HG03558 (cell line): Measurements from ENCODE around the gene PDK2.

Experiments used
- ATAC-seq: cut with Tn5 transposase; IDR thresholded peaks from one replicate; pipeline ENCODE4 v1.9.1; 2021; ENCODE audit warnings: moderate number of reproducible peaks; ENCODE audit not compliant: unreplicated experiment; ENCODE audit errors: extremely low read depth

Gene PDK2

GRCh38 chr17:50094753-50095619, at the start of gene PDK2:
Gene PDK2 (plus strand): TSS chr17:50095351. CDS start chr17:50095436, 85 bp downstream.
- peak; percentile 77 for ATAC-seq

GRCh38 chr17:50046179-50046578, 49.0 kb upstream of the PDK2 start:
- ATAC-seq, result no peak

- no peak for ATAC-seq
Observed at GRCh38 chr17:50046667-50047066, 48.5 kb upstream of the PDK2 start.

- no peak for ATAC-seq
Observed at GRCh38 chr17:50047083-50047482, 48.1 kb upstream of the PDK2 start.

GRCh38 chr17:50047488-50048126, 47.5 kb upstream of the PDK2 start:
- ATAC-seq, result no peak

- ATAC-seq, result no peak
Observed at GRCh38 chr17:50048146-50048720, 46.9 kb upstream of the PDK2 start.

GRCh38 chr17:50048988-50049387, 46.2 kb upstream of the PDK2 start:
- ATAC-seq, result no peak

GRCh38 chr17:50049636-50050035, 45.5 kb upstream of the PDK2 start:
- ATAC-seq, result no peak

- ATAC-seq, result no peak
Observed at GRCh38 chr17:50050431-50051032, 44.6 kb upstream of the PDK2 start.

- ATAC-seq, result no peak
Observed at GRCh38 chr17:50051082-50051576, 44.0 kb upstream of the PDK2 start.

GRCh38 chr17:50051606-50052005, 43.5 kb upstream of the PDK2 start:
- no peak for ATAC-seq

- no peak for ATAC-seq
Observed at GRCh38 chr17:50052241-50052796, 42.8 kb upstream of the PDK2 start.

- no peak for ATAC-seq
Observed at GRCh38 chr17:50052822-50053653, 42.1 kb upstream of the PDK2 start.

GRCh38 chr17:50053654-50053960, 41.5 kb upstream of the PDK2 start:
- ATAC-seq, result no peak

- ATAC-seq, result no peak
Observed at GRCh38 chr17:50055055-50055425, 40.1 kb upstream of the PDK2 start.

GRCh38 chr17:50055426-50056216, 39.5 kb upstream of the PDK2 start, which contains the start of gene ITGA3:
Gene ITGA3 (plus strand): TSS chr17:50056110. CDS start chr17:50056440, 330 bp downstream.
- ATAC-seq, result no peak

GRCh38 chr17:50056217-50056960, 38.8 kb upstream of the PDK2 start:
- ATAC-seq, result no peak

- ATAC-seq, result no peak
Observed at GRCh38 chr17:50056961-50057330, 38.2 kb upstream of the PDK2 start.
